PFSK-1 (cell line): ENCODE results near the gene KDM2A.

Experiments used
- FOXP2 ChIP-seq: optimal IDR thresholded peaks from 2 replicates; pipeline ENCODE3; 2011; ENCODE audit warnings: borderline replicate concordance, control low read depth, inconsistent platforms; ENCODE audit not compliant: insufficient read depth; ENCODE audit errors: extremely low read length, extremely low read depth
- POLR2AphosphoS5 ChIP-seq: IDR thresholded peaks from 2 replicates; pipeline ENCODE4 v1.6.1; 2012; ENCODE audit warnings: low read depth, mild to moderate bottlenecking, control low read depth, low read length, moderate library complexity
- SIN3A ChIP-seq: IDR thresholded peaks from 2 replicates; pipeline ENCODE4 v1.6.1; 2012; ENCODE audit warnings: mild to moderate bottlenecking, low read length, moderate library complexity, borderline replicate concordance; ENCODE audit not compliant: insufficient read depth
- TAF1 ChIP-seq: IDR thresholded peaks from 2 replicates; pipeline ENCODE4 v1.6.1; 2012; ENCODE audit warnings: low read length, control low read depth, borderline replicate concordance; ENCODE audit not compliant: insufficient read depth
- TF ChIP-seq, protein P1 (sequence below), 2 experiments: IDR thresholded peaks; 2 replicates each; pipeline versions ENCODE4 v1.6.1 to v1.8.0; 2011 to 2012; ENCODE audit warnings: low read depth in 2 of 2, low read length in 2 of 2, control low read depth in 1 of 2, inconsistent platforms in 1 of 2, mild to moderate bottlenecking in 1 of 2, moderate library complexity in 1 of 2; ENCODE audit not compliant: insufficient read depth in 1 of 2

KDM2A gene

DNA sequence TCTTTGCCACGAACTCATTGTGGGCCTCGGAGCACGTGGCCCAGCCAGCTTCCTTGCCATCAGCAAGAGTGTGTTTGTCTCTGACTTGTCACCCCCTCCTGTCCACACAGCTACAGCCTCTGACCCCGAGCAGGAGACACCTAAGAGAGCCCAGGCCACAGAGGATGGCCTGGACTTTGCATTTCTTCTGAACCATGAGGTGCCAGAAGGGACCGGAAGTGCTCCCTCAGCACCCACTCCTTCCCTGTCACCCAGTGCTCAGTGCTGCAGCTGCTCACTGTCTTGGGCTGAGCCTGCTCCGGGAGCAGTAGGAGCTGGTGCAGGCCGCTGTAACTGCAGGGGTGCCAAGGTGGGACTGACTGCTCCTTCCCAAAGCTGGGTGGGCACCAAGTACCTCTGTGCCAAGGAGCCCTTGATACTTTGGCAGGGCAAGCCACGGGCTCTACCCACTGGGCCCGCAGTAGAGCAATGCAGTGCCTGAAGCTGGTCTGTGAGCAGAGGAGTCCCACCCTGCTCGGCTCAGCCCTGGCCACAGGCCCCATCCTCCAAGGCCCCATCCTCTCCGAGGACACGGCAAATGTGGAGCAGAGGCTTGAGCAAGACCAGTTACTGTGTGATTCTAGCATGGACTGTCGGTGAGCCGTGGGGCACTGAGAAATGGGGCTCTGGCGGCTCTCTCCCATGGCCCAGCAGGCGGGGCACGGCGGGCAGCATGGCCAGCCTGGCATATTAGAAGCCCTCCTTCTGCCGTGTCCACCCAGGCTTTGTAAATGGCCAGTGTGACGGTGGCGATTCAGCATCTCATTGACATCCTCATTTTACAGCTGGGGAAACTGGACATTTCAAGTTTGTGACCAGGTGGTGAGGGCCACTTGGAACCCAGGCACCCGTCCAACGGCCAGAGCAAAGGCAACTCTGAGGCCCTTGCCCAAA lies 153.5 kb downstream of the KDM2A start:
- TF ChIP-seq, protein P1, sequence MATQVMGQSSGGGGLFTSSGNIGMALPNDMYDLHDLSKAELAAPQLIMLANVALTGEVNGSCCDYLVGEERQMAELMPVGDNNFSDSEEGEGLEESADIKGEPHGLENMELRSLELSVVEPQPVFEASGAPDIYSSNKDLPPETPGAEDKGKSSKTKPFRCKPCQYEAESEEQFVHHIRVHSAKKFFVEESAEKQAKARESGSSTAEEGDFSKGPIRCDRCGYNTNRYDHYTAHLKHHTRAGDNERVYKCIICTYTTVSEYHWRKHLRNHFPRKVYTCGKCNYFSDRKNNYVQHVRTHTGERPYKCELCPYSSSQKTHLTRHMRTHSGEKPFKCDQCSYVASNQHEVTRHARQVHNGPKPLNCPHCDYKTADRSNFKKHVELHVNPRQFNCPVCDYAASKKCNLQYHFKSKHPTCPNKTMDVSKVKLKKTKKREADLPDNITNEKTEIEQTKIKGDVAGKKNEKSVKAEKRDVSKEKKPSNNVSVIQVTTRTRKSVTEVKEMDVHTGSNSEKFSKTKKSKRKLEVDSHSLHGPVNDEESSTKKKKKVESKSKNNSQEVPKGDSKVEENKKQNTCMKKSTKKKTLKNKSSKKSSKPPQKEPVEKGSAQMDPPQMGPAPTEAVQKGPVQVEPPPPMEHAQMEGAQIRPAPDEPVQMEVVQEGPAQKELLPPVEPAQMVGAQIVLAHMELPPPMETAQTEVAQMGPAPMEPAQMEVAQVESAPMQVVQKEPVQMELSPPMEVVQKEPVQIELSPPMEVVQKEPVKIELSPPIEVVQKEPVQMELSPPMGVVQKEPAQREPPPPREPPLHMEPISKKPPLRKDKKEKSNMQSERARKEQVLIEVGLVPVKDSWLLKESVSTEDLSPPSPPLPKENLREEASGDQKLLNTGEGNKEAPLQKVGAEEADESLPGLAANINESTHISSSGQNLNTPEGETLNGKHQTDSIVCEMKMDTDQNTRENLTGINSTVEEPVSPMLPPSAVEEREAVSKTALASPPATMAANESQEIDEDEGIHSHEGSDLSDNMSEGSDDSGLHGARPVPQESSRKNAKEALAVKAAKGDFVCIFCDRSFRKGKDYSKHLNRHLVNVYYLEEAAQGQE (IDR thresholded peaks at IDR 0.05; ENCODE audit: insufficient read depth in 1 of 2, low read depth in 2 of 2, low read length in 2 of 2), result no peak
- no peak for TF ChIP-seq POLR2AphosphoS5

GRCh38 chr11:67273260-67273990 lies 154.4 kb downstream of the KDM2A start:
- TF ChIP-seq, protein P1 (IDR thresholded peaks at IDR 0.05; ENCODE audit: insufficient read depth in 1 of 2, low read depth in 2 of 2, low read length in 2 of 2), result no peak
- TF ChIP-seq TAF1 (no peak), SIN3A (no peak), POLR2AphosphoS5 (no peak), FOXP2 (no peak)

DNA sequence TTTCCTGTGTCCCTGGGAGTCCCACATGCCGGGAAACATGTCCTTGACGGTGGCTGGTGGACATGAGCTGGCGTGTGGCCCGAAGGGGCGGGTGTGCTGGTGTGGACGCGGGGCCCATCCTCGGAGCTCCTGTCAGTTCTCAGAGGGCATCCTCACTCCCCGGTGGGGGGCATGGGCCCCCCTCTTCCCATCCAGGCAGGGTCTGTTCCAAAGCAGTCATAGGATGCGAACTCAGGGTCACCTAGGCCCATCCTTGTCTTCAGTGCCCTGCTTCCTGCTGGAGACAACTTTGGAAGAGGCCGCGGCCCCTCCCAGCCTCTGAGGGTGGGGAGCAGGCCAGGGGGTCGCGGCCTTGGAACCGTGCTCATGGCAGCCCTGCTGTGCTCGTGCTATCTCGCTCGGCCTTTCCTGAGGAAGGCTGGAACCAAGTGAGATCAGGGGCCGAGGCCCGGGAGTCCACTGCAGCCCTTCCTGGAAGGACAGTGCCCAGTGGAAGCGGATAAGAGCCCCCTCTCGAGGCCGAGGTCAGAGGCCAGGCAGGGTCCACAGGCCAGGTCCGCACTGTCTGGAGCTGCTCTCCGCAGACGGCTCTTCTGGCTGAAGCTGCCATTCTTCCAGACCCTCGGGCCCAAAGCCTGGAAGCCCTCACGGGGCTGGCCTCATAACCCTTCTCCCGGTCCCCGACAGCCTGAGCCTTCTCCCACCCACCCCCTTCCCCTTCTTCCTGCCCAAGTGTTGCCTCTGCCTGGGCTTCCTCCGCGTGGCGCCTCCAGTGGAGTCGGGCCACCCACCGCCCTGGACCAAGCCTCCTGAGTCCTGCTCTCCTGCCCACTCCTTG lies 155.9 kb downstream of the KDM2A start:
- TF ChIP-seq, protein P1 (IDR thresholded peaks at IDR 0.05; ENCODE audit: insufficient read depth in 1 of 2, low read depth in 2 of 2, low read length in 2 of 2), result no peak
- TF ChIP-seq SIN3A (no peak), FOXP2 (no peak), TAF1 (no peak)

DNA sequence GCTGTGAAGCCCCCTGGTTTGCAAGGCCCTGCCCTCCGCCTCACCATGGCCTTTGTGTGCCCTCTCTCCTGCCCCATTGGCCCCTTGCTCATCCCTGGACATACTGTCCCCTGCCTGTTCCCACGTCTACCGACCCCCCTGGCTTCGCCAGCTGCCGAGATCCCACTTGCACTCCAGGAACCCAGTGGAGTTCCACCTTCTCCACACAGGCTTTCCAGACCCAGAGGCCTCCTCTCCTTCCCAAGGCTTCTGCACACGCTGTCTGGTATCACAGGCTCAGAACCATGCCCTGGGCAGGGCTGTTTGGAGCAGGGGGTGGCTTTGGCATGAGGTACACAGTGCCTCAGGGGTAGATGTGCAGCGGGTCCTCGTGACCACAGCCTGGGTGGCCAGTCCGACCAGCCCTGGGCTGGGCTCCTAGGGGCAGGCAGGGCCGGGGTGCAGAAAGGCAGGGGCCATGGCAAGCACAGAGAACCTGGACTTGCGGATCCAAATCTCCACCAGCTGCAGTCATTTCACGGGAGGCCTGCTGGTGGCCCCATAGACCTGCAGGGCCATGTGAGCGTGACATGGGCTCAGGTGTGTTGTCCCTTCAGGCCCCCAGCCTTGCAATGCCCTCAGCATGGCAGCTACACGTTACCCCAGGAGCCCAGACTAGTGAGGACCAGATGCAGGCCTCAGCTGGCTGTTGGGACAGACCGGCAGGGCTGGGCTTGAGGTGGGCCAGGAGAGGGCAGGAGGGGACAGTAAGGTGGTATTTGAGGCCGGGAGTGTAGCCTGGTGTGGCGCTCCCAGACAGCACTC lies 156.7 kb downstream of the KDM2A start:
- TF ChIP-seq TAF1 (no peak), POLR2AphosphoS5 (no peak)
- TF ChIP-seq, protein P1 (IDR thresholded peaks at IDR 0.05; ENCODE audit: insufficient read depth in 1 of 2, low read depth in 2 of 2, low read length in 2 of 2), result no peak
